NCI-H146 treated with DMSO at 0.1 percent for 48 hours (cell line): Measurements from ENCODE around the gene ZMAT5.
"Not testable (repeated sequence)": the region's sequence is repeated elsewhere in the genome, so short reads cannot be mapped to it uniquely, and the experiment has no call there.

Experiments
- DNase-seq: peaks from one replicate; lab custom pipeline; 2025; ENCODE audit not compliant: unreplicated experiment; lab: John Stamatoyannopoulos, UW

Gene ZMAT5

DNA sequence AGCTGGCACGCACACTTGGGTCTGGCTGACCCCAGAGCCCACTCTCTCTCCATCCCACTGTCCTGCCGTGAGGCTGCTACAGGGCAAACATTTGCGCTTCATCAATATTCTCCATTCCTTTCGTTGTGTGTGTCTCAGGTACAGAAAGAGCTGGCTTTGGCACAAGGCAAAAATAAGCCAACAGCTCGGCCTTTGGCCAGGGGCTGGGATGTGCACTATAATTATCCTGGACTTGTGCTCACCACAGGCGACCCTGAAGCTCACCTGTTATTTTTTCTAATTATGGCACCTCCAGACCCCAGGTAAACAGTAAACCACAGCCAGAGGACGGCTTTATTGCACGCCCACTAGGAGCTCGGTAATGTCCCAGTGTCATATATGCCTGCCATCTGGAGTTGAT, 10.9 kb downstream of the ZMAT5 start:
- peak; percentile 15 for DNase-seq

DNA sequence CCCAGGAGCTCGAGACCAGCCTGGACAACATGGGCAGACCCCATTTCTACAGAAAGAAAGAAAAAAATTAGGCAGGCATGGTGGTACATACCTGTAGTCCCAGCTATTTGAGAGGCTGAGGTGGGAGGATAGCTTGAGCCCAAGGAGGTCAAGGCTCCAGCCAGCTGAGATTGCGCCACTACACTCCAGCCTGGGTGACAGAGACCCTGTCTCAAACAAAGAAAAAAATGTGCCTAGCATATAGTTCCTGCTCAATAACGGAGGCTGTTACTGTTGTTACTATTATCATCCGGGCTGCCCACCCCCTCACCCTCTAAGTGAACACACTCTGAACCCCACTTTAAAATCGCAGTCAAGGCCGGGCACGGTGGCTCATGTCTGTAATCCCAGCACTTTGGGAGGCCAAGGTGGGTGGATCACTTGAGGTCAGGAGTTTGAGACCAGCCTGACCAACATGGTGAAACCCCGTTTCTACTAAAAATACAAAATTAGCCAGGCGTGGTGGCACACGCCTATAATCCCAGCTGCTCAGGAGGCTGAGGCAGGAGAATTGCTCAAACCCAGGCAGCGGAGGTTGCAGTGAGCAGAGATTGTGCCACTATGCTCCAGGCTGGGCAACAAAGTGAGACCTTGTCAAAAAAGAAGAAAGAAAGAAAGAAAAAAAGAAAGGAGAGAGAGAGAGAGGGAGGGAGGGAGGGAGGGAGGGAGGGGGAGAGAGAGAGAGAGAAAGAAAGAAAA, 12.0 kb downstream of the ZMAT5 start:
- DNase-seq, result not testable (repeated sequence)

DNA sequence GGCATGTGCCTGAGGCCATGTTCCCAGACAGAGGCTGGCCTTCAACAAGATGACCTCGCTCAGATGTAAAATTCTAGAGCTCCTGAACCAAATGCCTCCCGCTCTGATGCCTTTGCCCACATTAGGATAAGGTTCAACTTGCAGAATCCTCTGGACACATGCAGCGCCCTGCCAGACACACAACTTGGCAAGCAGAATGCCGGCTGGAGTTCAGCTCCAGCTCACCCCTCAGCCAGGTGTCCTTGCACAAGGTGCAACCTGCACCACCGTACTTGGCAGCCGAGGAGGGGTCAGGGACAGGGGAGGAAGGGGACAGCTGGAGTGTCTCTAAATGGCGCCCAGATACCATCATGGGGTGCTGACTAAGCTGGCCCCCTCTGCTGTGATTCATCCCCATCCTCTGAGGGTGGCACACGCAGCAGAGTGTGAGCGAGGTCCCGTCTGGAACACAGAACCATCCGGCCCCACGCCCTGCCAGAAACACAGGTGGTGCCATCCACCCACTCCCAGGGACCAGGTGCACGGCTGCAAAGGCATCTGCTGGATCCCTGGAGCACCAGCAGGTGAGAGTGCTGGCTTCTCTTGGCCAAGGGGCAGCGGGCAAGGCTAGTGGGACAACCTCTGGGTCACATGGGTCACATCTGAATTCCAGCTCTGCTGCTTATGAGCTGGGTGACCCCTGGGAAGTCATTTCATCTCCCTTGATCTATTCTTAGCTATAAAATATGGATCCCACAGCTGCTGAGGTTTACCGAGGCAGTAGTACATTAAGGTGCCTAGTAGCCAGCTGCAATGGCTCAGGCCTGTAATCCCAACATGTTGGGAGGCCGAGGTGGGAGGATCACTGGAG, 12.8 kb downstream of the ZMAT5 start:
- DNase-seq, result no peak

DNA sequence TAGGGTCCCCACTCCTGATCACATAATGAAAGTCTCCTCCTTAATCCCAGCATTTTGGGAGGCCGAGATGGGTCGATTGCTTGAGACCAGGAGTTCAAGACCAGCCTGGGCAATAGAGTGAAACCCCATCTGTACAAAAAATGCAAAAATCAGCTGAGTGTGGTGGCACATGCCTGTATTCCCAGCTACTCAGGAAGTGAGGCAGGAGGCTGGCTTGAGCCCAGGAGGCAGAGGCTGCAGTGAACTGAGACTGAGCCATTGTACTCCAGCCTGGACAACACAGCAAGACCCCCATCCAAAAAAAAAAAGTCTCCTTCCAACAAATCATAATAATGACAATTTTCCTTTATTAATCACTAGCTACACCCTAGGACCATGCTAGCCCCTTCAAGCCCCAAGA, 15.1 kb downstream of the ZMAT5 start:
- DNase-seq, result no peak

DNA sequence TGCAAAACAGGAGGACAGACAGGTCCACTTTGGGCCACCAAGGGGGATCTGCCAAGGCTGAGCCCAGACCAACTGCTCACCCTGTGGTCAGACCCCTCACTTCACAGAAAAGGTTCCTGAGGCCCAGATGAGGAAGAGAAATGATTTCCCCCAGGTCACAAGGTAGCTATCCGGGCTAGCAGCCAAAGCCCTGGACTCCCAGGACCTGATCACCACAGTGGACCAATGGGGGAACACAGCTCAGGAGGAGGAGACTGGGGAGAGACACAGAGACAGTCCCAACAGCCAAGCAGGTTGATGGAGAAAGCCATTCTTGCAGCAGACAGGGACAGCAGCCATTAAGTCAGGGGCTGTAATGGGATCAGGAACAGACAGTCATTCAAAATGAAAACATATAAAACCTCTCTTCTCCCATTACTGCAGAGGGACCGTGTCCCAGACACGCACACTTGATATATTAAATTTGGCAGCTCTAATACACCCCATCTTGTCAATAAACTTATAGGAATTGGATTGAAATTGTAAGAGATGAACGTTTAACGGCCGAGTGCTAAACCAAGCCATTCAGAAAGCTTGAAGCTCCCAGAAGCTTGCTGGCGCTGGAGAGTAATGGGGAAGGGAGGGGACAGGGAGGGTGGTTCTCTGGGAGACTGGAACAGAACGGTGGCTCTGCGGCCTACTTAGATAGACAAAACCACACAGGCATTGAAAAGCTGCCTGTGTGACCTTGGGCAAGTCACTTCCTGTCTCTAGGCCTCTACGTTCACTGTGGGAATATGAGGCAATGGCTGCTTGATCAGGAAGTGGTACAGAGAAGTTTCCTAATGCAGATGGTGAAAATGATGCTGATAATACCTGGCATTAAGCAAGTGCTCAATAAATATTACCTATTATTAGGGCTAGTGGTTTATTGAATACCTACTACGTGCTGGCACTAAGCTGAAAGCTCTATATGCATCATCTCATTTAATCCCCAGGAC, 16.0 kb downstream of the ZMAT5 start:
- DNase-seq, result no peak

DNA sequence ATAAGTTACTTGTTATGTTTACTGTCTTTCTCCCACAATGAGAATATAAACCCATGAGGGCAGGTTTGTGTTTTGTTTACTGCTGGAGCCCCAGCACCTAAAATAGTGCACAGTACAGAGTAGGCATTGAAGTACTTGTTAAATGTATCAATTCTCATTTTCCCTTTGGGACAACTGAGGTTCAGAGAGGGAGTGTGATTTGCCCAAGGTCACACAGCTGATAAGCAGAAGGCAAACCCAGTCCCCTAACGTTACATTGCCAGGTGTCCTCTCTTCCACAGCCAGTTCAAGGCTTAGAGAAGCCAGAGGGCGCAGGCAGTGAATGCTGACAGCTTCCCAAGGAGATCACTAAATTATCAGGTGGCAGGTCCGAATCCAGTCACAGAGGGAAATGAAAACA, 16.8 kb downstream of the ZMAT5 start:
- DNase-seq, result no peak

DNA sequence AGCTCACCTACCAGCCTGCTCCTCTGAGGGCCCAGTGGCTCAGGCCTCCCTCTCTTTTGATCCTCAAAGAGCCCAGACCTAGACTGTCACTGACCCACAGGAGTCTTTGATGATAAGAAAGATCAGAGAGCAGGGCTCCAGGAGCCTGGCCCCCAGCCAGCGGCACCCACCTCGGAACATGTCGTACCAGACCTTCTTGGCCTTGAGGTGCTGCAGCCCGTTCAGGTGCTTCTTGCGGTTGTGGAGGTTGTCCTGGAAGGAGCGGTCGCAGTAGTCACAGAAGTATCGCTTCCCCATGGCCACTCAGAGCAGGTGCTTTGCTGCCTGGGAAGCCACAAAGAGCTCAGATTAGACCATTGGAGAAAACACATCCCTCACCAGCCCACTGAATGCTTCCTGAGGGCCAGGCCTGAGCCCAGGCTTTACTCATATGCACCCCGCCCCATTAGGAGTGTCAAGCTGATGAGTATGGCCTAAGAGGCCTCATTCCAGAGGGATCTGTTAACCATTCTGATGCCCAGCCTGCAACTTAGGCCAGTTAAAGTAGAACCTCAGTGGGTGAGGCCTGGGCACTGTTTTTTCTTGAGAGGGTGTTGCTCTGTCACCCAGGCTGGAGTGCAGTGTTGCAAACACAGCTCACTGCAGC, 18.4 kb downstream of the ZMAT5 start:
- no peak for DNase-seq

DNA sequence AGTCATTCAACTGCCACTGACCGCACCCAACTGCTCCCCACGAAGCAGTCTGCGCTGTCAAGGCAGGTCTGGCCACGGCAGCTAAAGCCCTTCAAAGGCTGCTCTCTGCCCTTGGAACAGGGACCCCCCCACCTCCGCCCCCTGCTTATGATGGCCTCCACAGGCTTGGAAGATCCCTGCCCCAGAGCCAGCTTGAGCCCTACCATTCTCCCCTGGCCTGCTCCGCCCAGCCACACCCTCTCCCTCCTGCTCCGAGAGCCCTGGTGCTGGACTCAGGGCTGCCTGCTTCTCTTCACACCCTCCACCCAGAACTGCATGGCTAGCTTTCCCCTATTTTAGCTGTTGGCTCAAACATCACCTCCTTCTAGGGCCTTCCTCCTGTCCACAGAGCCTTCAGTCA, 19.0 kb downstream of the ZMAT5 start:
- no peak for DNase-seq

DNA sequence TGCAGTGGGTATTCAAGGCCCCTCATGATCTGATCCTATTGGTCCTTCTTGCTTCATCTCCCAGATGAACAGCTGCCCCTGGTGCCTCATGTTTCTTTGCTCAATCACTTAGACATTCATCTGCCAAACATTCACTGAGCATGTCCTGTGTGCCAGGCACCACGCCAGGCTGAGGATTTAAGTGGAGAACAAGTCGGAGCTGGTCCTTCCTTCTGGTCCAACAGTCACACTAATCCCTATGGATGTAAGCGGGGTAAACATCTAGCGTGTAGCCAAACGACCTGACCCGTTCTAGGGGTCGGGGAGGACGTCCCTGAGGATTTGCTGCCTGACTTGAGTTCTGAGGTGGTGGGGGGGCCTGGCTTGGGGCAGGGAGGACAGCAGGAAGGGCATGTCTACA, 21.9 kb downstream of the ZMAT5 start:
- no peak for DNase-seq

DNA sequence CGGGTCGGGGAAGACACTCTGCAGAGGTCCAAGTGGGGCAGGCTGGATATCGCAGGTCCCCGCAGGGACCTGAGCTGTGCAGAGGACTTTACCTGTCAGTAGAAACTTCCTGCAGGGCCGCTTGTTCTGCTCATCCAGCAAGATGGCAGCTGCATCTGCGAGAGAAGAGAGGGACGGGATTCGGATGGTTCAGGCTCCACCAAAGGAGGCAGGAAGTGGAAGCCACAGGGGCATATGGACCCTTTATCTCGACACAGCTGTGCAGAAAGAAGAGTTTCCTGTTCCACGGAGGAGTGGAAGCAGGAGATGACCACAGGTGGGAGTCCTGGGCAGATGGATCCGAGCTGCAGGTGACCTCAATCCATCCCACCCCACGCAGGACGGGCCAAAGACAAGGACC, 24.5 kb downstream of the ZMAT5 start:
- DNase-seq, result no peak

DNA sequence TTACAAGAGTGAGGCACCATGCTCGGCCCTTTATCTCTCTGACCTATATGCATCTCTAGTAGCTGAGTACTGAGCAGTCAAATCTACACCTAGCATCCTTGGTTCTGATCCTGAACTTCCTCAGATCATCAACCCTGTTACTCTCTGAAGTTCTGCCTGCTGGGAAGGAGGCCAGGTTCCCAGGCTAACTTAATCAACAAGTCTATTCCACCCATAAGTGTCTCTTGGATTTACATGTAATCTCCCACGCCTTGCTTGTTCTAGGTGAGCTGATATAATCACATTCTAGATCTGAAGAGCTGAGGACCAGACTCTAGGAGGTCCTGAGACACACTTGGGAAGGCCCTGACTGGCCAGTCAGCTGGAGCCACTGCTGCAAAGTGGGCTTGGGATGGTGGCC, 24.9 kb downstream of the ZMAT5 start:
- no peak for DNase-seq

DNA sequence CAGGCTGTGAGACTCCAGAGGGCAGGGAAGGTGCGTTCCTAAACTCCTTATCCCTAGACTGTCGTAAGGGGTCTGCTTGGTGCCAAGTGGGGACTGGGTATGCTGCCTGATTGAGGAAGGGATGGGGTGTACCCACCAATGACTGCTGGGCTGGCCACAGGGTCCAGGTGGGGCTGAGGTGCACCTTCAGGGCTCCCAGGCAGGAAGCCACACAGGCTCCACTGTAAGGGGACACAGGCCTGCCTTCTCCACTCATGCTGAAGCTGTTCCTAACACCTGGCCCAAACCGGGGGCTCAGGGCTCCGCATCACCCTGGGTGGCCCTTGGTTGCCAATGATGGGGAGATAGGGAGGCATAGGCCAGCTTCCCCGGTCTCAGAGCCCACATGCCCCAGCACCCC, 26.6 kb downstream of the ZMAT5 start:
- DNase-seq, result no peak

DNA sequence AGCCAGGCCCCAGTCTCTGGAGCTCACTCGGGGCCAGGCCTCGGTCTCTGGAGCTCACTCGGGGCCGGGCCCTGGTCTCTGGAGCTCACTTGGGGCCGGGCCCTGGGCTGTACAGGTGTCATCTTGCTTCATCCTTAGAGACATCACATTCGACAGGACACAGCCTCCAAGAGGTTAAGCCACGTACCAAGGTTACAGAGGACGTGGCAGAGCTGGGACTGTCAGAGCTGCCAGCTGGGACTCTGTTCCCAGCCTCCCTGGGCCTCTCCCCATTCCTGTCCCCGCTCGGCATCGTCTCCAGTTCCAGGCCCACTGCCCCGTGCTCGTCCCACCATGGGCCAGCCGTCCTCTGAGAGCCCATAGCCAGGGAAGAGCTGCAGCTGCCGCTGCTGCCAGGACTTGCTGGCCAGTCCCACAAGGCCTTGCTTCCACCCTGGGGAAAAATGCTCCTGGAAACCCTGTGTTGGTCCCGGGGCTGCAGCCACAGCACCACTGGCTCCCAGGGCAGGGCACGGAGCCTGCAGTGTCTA, 27.4 kb downstream of the ZMAT5 start:
- DNase-seq, result no peak

DNA sequence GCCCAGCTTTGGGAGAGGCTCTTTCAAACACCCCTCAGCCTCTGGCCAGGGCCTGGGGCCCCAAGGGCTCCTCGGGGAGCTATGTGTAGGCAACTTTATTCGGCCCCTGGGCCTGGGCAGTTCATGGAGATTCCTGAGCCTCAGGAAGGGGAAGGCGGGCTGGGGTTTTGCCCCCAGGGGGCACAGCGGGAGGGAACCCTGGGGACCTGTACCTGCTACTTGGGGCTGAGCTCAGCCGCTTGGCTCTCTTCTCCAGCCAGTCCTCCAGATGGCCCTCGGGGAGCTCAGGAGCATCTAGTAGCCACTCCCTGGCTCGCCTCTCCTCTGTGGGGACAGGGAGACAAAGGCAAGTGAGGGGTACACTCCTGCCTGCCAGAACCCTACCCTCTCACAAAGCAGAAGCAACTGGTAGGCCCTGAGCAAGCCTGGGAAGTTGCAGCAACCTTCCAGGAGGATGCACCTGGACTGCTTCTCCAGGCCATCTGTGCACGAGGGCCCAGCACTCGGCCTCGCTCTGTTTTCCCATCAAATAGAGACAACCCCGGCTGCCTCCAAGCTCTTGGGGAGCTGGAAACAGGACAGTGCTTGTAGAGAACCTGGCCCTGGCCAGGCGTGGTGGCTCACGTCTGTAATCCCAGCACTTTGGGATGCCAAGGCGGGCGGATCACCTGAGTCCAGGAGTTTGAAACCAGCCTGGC, 28.5 kb downstream of the ZMAT5 start:
- no peak for DNase-seq

DNA sequence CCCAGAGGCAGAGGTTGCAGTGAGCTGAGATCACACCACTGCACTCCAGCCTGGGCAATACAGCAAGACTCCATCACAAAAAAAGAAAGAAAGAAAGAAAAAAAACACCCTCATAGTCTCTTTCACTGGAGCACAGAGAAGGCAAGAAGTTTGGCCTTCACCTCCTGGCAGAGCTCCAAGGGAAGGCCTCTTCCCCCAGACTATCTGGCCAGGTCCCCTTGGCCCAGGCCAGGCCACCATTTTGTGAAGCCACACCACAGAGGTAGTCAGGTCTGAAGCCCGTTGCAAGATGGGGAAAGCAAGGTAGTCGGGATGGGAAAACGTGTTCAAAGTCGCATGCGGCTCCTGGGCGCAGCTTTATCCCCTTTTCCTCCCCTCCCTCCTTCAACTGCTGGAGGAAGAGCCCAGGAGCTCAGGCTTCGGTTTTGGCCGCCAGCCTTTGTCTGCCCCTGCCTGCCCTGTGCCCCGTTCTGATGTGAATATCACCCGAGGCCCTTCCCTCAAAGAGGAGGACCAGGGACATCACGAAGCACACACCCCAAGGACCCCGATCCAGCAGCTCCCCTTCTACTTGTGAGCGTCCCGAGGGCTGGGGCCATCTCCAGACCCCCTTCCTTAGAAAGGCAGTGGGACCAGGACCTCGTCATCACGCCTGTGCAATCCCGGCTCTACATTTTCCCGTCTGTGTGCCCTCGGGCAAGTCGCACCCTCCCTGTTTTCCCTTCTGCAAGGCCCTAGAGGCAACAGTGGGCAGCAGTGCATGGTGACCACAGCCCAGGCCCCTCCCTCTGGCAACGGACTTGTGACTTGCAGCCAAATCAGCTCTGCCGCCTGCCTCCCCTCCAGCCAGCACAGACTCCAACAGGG, 29.3 kb downstream of the ZMAT5 start:
- no peak for DNase-seq

DNA sequence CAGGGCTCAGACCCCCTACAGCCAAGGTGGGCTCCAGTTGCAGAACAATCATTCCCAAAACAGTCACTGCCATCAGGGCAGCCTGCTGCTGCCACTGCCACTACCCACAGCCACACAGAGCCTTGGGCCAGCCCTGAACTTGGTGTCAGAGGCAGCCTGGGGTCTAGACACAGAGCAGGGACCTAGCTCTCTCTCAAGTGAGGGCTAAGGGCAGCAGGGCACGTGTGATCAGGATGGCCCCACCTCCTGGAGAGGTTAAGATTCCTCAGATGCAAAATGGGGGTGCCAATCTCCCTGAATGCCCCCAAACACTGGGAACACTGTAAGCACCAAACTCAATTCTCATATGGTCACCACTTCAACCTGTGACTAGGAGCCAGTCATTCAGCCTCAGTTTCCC, 31.4 kb downstream of the ZMAT5 start:
- DNase-seq, result no peak

DNA sequence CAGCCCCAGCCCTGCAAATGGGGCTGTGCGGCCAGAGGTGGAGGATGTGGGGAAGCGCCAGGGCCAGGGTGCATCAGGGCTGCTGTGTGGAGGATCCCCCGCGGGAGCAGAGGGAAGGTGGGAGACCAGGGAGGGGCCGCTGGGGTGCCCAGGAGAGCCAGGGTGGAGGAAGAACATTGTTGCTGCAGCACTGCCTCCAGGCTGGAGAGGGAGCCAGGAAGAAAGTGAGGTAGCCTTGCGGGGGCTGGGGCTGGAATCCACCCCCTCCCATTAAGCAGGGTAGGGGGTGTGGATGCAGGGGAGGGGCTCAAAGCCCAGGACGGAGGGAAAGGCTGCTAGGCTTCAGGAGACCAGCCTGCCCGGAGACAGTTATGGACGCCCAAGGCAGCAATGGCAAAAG, 32.0 kb downstream of the ZMAT5 start:
- DNase-seq, result no peak

DNA sequence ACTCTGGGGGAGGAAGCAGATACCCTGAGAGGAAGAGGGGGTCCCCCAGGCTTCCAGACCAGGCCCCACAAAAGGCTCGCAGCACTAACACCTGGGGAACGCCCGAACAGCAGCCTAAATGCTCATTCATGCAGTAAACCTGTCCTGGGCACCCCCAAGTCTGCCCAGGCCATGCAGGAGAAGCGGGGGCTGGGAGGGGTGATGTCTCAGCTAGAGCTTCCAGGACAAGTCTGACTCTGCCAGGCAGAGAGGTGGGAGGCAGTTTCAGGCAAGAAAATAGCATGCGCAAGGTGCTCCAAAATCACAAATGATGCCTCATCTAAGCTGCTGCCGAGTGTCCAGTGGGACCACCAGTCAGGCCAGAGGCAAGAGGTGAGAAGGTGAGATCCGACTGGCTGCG, 32.4 kb downstream of the ZMAT5 start:
- DNase-seq, result no peak
